Stimulated activated CD4-positive, alpha-beta T cell treated with anti-CD3 and anti-CD28 coated beads, Interleukin-12 subunit alpha, Interleukin-12 subunit beta, amount 100 ng/mL, for 48 hours (primary cell): ENCODE data around the gene NT5C1A.

Experiments
- DNase-seq, 3 donors: peaks; one replicate each; pipeline ENCODE4 v3.0.0-alpha.2; 2020; ENCODE audit warnings: low read depth in 2 of 3, low spot score in 1 of 3

Gene NT5C1A

DNA sequence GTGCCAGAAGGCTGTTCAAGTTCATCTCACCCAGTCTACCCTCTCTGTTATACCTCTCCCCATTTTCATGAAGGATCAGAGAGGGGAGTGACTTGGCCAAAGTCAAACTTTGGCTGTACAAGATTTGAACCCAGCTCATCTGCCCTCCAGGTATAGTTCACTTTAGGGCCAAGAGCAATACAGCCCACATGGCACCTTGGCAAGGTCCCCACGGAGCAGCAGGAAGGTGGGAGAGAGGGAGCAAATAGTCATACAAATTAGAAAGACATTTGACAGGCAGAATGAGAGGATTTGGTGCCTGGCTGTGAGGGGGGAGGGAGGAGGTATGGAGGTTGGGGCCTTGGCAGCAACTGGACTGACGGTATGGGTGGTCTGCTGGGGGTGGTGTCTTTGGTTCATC lies 18.3 kb upstream of the NT5C1A start:
- no peak for DNase-seq

DNA sequence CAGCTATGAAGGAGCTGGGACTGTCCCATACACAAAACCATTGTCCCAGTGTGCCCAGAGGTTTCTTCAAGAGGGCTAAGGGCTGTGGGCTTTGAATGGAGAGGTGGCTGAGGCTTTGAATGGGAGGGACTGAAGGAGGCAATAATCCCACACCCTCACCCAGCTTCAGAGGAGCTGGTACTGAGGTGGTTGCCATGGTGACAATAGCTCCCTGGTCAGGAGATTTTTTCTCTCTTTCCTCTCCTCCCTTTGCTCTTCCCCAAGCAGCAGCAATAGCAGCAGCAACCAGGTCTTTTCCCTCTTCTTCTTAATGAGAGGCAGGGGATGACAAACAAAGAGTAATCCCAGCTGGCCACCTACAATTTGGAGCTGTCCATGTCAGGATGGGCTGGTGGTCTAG lies 17.7 kb upstream of the NT5C1A start:
- no peak for DNase-seq

DNA sequence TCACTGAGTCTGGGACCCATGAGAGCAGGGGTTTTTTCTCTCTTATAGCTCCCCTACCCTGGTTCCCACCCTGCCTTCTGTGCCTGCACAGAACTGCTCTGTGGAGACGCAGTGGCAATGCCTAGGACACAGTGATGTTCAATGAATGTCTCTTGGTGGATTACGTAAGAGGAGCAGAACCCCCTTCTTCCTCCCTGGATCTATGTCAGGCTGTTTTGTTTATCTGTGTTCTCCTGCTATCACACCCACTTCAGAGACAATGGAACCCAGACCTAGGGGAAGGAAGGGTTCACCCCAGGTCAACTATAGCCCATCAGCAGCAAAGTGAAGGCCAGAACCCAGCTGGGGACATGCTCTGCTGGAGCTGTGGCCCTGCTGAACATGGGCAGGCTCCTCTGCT lies 17.3 kb upstream of the NT5C1A start:
- DNase-seq, result no peak

DNA sequence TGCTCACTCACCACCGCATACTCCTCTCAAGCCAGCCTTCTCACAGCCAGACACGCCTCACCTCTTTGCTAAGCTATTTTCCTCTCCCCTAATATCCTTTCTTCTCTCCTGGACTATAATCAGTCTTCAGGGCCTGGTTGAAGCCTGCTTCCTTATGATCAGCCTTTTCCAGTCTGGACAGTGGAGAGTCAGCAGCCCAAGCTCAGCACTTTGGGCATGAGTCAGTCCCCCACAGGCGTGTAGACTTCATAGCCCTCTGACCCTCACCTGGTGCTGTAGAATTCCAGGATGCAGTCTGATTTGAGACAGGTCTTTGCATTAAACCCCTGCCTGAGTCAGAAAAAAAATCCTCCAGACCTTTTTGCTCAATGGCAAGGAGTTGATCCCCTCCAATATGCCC lies 16.8 kb upstream of the NT5C1A start:
- no peak for DNase-seq

DNA sequence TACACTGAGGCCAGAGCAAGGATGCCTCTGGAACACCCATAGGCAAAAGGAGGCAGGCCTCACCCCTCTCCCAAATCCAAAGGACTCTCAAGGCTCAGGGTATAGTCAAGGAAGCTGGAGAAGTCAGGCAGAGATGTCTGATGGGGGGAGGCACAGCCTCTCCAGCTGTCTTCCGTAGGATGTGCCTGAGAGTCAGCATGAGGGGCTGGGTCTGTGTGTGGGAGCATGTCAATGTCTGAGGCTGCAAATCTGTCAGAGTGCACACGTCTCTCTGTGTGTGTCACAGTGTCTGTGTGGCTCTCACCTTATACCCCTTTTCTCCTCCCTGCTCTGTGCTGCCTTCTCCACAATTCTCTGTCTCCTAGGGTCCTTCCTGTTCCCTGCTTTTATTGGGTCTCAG lies 15.3 kb upstream of the NT5C1A start:
- DNase-seq, result no peak

DNA sequence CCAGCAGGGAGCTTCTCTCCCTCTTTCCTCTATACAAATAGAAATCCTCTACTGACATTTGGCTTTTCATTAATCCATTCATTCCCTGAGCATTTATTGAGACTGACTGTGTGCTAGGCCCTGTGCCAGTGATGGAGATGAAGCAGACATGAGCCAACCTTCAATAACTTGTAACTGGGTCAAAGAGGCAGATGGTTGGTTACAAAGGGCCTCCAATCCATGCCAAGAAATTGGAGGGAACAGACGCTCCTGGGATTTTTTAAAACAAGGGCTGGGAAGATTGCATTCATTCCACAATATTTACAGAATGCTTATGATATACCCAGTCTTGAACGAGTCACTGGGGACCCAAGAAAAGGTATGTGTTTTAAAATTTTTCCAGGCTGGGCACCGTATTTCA lies 13.2 kb upstream of the NT5C1A start:
- no peak for DNase-seq

DNA sequence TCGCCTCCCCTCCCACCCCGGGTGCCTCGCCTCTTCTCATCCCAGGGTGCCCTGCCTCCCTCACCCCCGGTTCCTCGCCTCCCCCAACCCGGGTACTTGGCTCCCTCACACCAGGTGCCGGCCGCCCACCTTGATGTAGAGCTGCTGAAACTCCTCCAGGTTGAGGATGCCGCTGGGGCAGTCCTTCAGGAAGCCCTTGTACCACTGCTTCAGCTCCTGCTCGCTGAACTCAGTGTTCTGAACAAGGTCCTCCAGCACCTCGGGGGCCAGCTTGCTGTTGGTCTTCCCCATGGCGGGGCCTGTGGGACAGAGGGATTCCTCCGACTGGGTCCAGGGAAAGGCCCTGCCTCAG lies 12.4 kb upstream of the NT5C1A start:
- DNase-seq, result no peak

DNA sequence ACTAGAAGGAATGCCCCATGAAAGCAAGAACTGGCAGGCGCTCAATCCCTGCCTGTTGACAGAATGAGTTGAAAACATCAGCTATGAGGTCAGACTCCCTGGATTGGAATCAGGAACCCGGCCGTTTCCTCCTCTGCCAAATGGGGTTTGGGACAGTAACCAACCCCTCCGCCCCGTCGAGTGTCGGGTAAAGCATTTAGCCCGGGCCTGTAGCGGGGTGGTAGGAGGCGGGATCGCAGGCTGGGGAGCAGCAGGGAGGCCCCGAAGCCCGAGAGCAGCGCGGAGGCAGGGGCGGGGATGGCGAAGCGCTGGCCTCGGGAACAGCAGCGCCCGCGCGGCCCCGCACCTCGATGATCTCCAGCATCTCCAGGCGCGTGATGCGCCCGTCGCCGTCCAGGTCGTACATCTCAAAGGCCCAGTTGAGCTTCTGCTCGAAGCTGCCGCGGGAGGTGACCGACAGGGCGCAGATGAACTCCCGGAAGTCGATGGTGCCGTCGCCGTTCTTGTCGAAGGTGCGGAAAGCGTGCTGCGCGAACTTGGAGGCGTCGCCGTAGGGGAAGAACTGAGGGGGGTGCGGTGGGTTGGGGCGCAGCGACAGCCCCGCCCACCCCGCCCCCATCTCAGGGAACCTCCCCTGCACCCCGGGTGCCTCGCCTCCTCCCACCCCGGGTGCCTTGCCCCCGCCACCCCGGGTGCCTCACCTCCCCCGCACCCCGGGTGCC lies 11.8 kb upstream of the NT5C1A start:
- no peak for DNase-seq

DNA sequence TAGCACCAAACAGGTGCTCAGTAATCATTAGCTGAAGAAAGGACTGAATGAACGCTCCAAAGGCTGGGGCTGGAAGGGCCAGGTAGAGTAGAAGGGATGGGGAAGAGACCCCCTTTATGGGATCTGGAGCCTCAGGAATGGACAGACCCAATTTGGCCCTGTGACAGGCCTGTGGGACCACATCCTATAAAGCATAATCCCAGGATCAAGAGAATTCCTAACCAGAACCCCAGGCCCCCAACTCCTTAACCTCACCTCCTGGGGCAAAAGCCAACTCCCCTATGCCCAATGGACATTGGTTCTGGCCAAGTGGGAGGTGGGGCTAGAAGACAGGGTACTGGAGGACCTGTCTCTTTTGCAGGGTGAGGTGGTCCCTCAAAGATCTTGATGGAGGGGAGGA lies 10.1 kb upstream of the NT5C1A start:
- DNase-seq, result no peak

DNA sequence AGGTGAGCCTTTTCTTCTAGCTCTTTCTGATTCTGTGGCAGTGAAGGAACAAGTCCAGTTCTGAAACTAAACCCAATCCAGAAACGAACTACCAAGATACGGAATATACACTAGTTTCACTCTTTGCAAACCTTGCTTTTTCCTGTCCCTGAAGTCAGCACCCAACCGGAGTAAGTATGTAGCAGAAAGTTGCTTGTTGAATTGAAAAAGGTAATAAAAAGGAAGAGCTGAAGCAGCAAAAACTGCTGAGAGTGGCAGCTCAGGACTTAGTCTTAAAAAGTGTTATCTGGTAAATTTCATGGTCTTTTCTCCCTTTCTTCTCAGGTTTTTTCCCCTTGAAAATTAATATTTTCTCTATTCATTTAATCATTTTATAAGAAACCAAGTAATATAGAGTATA lies 9.4 kb upstream of the NT5C1A start:
- no peak for DNase-seq

DNA sequence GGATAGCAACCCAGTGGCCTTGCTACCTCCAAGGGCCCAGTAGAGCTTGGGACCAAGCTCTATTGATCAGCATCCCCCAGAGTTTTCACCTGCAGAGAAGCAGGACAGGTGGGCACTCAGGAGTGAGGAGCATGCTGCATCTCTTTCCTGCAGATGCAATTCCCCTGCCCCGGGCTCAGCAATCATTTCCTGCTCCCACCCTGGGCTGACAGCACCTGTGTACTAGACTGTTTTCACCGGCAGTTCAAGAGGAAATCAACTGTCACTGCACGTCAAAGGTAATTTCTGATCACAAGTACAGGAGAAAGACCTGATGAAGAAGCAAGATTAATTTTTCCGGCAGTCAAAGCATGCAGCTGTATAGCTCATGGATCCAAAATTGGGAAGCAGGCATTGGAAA lies 8.8 kb upstream of the NT5C1A start:
- DNase-seq, result no peak

DNA sequence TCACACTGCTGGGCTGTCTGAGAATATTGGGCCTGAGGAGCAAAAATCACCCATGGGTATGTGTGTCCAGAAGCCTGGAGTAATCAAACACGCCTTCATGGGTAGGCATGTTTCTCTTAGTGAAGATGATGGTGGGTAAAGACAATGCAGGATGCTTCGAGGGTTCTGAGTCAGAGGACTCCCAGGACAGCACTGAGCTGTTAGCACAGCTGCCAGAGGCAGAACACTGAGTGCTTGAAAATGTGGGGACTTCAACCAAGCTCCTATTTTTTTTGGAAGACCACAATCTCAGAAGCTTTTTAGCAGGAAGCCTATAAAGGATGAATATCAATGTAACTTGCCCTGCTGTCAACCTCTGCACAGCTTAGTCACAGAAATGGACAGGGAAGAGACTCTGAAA lies 7.9 kb upstream of the NT5C1A start:
- no peak for DNase-seq

DNA sequence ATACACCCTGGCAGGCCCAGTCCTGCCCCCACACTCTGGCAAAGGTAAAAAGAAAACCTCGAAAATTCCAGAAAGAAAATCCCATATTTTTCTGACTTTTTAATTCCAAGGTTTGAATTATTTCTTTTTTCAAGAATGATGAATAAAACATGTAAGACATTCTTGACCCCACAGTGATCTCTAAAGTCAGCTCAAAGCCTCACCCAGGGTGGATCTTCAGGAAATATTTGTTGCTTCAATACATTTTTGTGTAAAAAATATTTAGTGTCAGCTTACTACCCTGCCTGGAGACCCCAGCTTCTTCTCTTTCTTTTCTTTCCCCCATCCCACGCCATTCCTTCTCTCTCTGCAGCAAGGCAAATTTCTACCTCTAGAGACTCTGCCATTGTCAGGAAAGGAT lies 7.0 kb upstream of the NT5C1A start:
- no peak for DNase-seq

DNA sequence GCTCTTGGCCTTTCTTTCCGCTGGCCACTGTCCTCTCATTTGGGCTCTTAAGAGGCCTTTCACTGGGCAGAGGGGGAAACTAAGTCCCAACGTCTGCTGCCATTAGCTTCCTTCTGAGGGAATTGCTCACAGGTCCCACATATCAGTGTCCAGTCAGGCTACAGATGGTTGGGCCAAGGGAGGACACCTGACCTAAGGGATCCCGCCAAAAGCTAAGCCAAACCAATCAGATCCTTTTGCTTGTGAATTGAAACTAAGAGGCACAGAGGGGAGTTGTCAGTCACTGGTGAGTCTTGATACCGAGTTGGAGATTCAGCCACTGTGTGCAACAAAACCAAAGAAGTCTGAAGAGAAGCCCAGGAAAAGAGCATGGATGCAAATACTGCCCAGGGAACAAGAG lies 5.7 kb upstream of the NT5C1A start:
- DNase-seq, result no peak

DNA sequence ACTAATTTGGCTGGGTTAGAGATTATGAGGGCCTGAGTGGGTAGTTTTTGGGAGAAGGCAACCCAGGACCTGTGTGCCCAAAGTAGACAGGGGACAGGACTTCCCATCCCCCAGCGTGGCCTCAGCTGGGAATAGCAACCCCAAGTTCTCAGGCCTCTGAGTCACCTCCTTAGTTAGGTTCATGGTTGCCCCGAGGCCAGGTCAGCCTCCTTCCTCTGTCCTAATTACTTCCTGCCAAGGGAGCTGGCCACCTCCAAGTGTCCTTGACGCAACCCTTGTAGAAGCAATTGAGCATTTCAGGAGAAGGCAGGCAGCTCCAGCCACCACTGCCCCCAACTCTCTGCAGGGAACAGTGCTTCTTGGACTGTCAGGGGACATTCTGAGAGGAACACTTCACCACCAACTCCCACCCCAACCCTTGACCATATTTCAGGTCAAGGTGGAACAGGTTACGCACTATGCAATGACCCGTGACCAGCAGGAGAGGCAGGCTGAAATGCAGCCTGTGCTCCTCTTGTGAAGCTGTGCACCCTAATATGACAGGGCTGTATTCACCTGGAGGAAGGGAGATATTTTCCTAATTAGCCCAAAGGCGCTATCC lies 5.1 kb upstream of the NT5C1A start:
- no peak for DNase-seq

DNA sequence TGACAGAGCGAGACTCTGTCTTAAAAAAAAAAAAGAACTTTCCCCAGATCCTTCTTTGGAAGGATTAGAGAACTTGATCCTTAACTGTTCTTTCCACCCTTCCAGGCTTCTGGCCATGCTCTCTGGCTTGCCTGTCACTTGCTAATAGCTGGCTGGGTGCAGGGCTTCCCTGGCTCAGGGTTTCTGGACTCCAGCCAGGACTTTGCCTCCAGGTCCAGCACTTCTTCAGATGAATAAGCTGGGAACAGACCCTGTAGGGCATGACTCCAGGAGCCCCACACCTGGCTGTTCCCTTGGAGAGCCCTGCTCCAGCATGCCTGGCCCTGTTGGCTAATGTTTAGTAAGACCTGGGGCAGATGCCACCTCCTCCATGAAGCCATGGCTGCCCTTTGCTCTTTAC lies 3.3 kb upstream of the NT5C1A start:
- DNase-seq, result no peak

DNA sequence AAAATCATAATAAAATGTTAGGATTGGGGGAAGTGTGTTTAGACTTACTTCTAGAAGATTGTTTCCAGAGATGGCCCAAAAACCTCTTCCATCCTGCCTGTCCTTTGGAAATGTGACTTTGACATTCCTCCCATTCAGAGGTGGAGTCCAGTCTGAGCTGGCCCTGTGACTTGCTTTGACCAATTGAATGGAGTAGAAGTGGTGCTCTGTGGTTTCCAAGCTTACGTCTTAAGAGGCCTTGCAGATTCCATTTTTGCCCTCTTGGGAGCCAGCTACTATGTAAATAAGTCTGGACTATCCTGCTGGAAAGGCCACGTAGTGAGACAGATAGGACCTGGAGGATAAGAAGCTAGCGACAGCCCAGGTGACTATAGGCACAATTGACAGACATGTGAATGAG lies 1.3 kb upstream of the NT5C1A start:
- DNase-seq, result no peak

DNA sequence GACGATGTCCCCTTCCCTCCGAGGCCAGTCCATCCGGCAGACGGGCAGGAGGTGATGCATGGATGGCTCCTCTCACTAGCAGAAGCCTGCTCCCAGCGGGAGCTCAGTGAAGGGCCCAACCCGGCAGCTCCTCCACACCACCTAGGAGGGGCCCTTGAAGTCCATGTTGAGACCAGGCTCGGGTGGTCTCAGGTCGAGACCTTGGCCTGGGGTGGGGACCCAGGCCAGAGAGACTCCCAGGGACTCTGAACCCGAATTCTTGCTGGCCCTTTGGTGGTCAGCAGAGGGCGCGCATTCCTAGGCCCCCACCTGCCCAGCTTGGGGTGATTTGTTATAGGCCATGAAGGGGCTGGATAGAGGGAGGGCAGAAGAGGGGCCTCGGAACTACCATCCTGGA lies 642 bp upstream of the NT5C1A start:
- no peak for DNase-seq

DNA sequence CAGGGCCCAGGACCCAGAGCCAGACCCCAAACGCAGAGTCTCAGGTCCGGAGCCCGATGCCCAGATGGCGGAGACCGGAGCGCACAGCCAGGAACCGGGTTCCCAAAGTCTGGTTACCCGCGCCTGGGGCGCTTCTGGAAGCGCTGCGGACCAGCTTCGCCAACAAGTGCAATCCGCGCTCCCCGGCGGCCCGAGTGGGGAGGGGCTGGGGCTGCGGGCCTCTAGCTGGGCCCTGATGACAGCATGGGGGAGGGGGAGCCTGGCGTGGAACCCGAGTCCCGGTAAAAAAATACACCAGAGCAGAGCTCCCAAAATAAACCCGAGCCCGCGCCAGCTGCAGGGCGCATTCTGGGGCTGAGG lies 494 bp downstream of the NT5C1A start:
- no peak for DNase-seq

DNA sequence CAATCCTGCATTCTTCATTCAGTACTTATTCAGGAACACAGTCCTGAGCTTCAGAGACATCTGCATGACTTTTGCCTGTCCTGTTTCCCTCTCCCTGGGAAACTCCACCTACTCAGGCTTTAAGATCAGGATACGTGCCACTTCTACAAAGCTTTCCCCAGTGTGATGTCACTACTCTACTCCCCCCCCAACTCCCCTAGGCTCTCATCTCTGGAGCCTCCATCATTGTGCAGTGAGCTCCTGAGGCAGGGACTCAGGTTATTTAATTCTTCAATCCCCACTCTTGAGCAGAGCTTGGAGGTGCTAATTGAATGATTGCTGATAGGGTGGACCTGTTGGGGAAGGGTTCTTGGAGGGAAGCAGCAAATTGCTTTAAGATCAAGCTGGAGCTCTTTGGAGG lies 1.2 kb downstream of the NT5C1A start:
- DNase-seq, result no peak

DNA sequence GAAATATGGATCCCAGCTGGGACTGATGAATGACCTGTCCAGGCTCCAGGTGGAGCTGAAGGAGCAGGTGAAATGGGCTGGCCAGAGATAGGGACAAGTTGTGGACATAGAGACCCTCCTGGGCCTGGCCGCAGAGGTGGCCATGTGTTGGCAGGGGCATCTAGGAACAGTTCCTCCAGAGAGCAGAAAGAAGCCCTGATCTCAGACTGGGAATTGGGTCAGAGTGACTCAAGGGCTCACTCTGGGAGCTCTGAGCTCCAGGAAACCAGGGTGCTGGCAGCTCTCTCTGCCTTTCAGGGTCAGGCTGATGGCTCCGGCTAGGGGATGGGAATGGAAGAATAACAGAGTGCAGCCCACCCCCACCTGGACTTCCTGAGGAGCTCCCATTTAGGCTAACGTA lies 3.0 kb downstream of the NT5C1A start:
- no peak for DNase-seq

DNA sequence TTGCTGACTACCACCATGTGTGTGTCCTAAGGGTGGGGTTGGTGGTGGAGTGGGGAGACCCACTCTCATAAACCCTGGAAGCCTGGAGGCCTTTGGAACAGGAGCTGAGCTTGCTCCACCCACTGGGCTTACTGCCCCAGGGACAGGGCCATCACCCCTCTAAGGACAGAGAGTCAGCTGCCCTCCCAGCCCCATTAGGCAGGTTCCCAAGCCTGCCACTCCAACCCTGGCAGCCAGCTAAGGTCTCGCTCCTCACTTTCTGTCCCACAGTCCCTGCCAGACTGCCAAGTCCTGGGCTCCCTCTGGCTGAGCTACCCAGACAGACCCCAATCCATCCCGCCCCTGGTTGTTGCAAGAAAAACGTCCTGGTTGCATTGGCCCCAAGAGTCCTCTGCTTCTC lies 3.8 kb downstream of the NT5C1A start:
- no peak for DNase-seq

DNA sequence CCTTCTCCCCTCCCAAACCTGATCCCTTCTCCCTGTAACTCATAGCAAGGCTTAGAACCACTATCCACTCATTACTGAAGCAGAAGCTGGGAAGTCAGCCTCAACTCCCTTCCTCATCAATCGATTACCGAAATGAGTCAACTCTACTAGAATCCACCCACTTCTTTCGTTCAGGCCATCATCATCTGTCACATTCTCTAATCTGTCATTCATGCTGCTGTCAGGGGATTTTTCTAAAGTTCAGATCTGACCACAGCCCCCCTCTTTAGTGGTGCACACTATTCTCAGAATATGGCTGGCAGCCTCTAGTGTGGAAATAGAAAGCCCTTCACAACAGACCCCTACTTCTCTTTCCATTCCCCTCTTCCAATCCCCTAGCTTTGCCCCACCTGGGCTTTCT lies 5.1 kb downstream of the NT5C1A start:
- peak; percentile 27 to 51 (median 39) for DNase-seq

DNA sequence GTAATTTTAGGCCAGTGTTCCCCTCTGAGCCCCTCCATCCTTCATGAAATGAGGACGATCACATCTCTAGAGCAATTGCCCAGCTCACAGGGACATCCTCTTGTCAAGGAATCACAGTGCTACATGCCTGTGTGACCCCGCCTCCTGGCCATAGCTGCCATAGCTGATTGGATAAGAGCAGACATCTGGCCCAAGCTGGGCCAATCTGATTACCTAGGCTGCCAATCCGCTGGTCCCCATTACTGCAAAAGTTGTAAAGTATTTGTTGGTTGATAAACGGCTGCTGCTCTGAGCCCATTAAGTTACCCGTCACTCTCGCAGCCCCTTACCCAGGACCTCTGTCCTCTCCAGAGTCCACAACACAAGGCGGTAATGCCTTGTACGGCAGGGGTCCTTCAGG lies 8.3 kb downstream of the NT5C1A start:
- no peak for DNase-seq
